K562 (cell line): ENCODE data around the gene FAM111B. TPM values are rescaled to one million over a fixed set of nuclear protein-coding genes. Genes with fewer than 3 reads are reported as not detected.

Source experiments
- ATAC-seq: fragments of 200-7000 bp; cut with Tn5 transposase; 3 replicates; pipeline ENCODE4 v1.9.1; 2020; ENCODE audit warnings: moderate library complexity
- BruUV-seq: library from RNA; stranded (reverse); fragments of 400-500 nt; replicated peaks from 2 replicates; lab custom pipeline; 2021; lab: Mats Ljungman, UMichigan
- CTCF ChIA-PET: fragments of 300-600 bp; formaldehyde crosslinking; extraction: SDS; loops from one replicate; lab custom pipeline; 2021; ENCODE audit warnings: low intra/inter-chr PET ratio; lab: Yijun Ruan, JAX
- POLR2A ChIA-PET: fragments of 300-600, 350-650 bp; sonication (Branson Sonifier 250); formaldehyde crosslinking; extraction: SDS; loops from one replicate; lab custom pipeline; 2021; ENCODE audit warnings: antibody characterized with exemption, inconsistent platforms; lab: Yijun Ruan, JAX
- DNase-seq, 4 experiments: peaks; one replicate each; pipeline versions ENCODE4 v3.0.0 to v3.0.0-alpha.2; 2011 to 2018; ENCODE audit warnings: low spot score in 3 of 4, mixed read lengths in 3 of 4; ENCODE audit errors: extremely low read depth in 1 of 4
- FAIRE-seq: peaks from 2 replicates; lab custom pipeline; 2011; peaks lifted over from hg19 to GRCh38; lab: Jason Lieb, UNC
- H2AFZ ChIP-seq: 2 replicates; pipeline ENCODE4 v1.6.0; 2011; ENCODE audit warnings: low read depth, low read length, control low read depth, inconsistent platforms
- H3K27ac ChIP-seq: fragments of 200-600 bp; 3 replicates; pipeline ENCODE4 v1.8.0; 2011; ENCODE audit warnings: low read depth, mild to moderate bottlenecking, control low read depth, inconsistent platforms, low read length, moderate library complexity, mixed read lengths; ENCODE audit errors: extremely low read depth
- H3K27me3 ChIP-seq, 2 experiments: fragments of 300-600 bp in 1 of 2; 2 replicates in 1 of 2; 3 replicates in 1 of 2; pipeline versions ENCODE4 v1.6.0 to v1.8.0; 2011; ENCODE audit warnings: inconsistent platforms in 2 of 2, low read length in 2 of 2, mild to moderate bottlenecking in 1 of 2, mixed read lengths in 1 of 2, moderate library complexity in 1 of 2; ENCODE audit not compliant: control insufficient read depth in 2 of 2, insufficient read depth in 2 of 2
- H3K36me3 ChIP-seq: fragments of 300-600 bp; 3 replicates; pipeline ENCODE4 v1.8.0; 2011; ENCODE audit warnings: mild to moderate bottlenecking, low read length, inconsistent platforms; ENCODE audit not compliant: control insufficient read depth, insufficient read depth
- H3K4me1 ChIP-seq, 2 experiments: fragments of 200-600 bp in 1 of 2; replicated peaks in 1 of 2; 2 replicates in 1 of 2; 3 replicates in 1 of 2; pipeline versions ENCODE4 v1.5.1 to v1.8.0; 2011; ENCODE audit warnings: inconsistent platforms in 2 of 2, low read length in 2 of 2, mild to moderate bottlenecking in 1 of 2, mixed read lengths in 1 of 2, moderate library complexity in 1 of 2; ENCODE audit not compliant: control insufficient read depth in 2 of 2, insufficient read depth in 2 of 2
- H3K4me2 ChIP-seq: 2 replicates; pipeline ENCODE4 v1.6.1; 2011; ENCODE audit warnings: low read length, control low read depth, inconsistent platforms, mixed read lengths; ENCODE audit not compliant: insufficient read depth
- H3K4me3 ChIP-seq: fragments of 200-600 bp; sonication (generic), shearing (Covaris generic); 2 replicates; pipeline ENCODE4 v1.5.1; 2016; ENCODE audit warnings: control low read depth, inconsistent platforms
- H3K79me2 ChIP-seq: fragments of 200-600 bp; 3 replicates; pipeline ENCODE4 v1.8.0; 2011; ENCODE audit warnings: low read length, inconsistent platforms; ENCODE audit not compliant: control insufficient read depth, insufficient read depth
- H3K9ac ChIP-seq, 2 experiments: 2 replicates each; pipeline versions ENCODE4 v1.6.0 to v1.6.1; 2011; ENCODE audit warnings: low read depth in 2 of 2, low read length in 2 of 2, control low read depth in 1 of 2, inconsistent platforms in 1 of 2, mild to moderate bottlenecking in 1 of 2, mixed read lengths in 1 of 2; ENCODE audit not compliant: insufficient read depth in 1 of 2
- H3K9me1 ChIP-seq: one replicate; pipeline ENCODE4 v1.6.0; 2011; ENCODE audit warnings: inconsistent platforms, mild to moderate bottlenecking, low read length, moderate library complexity; ENCODE audit not compliant: control insufficient read depth, insufficient read depth
- H3K9me3 ChIP-seq: replicated peaks from 2 replicates; pipeline ENCODE4 v1.5.1; 2011; ENCODE audit warnings: low read depth, low read length, inconsistent platforms; ENCODE audit not compliant: control insufficient read depth, insufficient read depth
- H4K20me1 ChIP-seq: replicated peaks from 2 replicates; pipeline ENCODE4 v1.6.1; 2011; ENCODE audit warnings: low read length, inconsistent platforms, mixed read lengths; ENCODE audit not compliant: control insufficient read depth, insufficient read depth
- C11orf30 ChIP-seq: fragments of 450-650 bp; IDR thresholded peaks from 2 replicates; pipeline ENCODE4 v1.6.1; 2016; ENCODE audit warnings: low read depth, mild to moderate bottlenecking
- MAFF ChIP-seq: IDR thresholded peaks from 2 replicates; pipeline ENCODE4 v1.6.1; 2012; ENCODE audit warnings: low read length, improper control_type of control experiment
- MAFG ChIP-seq: fragments of 450-650 bp; conservative IDR thresholded peaks from 2 replicates; pipeline ENCODE4 v1.6.1; 2016; ENCODE audit warnings: missing genetic modification characterization, missing compliant biosample characterization
- MAFK ChIP-seq: IDR thresholded peaks from 2 replicates; pipeline ENCODE4 v1.6.1; 2011; ENCODE audit warnings: low read length, improper control_type of control experiment
- TFAM ChIP-seq: fragments of 250-450 bp; sonication (Bioruptor Pico); conservative IDR thresholded peaks from 2 replicates; pipeline ENCODE4 v1.5.0; 2021; ENCODE audit warnings: mild to moderate bottlenecking, moderate library complexity
- ZNF316 ChIP-seq: fragments of 450-650 bp; IDR thresholded peaks from 2 replicates; pipeline ENCODE4 v1.6.1; 2016
- in situ Hi-C: fragments of 300-500 bp; cut with MboI; formaldehyde crosslinking; loops from 4 replicates; pipeline ENCODE4 v1.15.0; 2018; ENCODE audit warnings: inconsistent platforms, mixed read lengths
- intact Hi-C: fragments of 100-400 bp; cut with micrococcal nuclease; formaldehyde crosslinking; loops from 2 replicates; pipeline ENCODE4 v1.14.2; 2022
- polyA plus RNA-seq, 8 experiments: library from polyadenylated mRNA; depleted of rRNA in 4 of 8; stranded (reverse) in 5 of 8; unstranded in 3 of 8; fragments of >200 nt; fragmentation: Nextera tagmentation in 2 of 8; fragmentation: Illumina TruSeq in 1 of 8; extraction: Ambion mirVana in 2 of 8; extraction: Trizol in 1 of 8; gene quantifications; 2 replicates each; pipeline versions ENCODE4 v1.2.1 to v1.2.3, GENCODE V29; 2011 to 2014; ENCODE audit warnings: inconsistent platforms in 1 of 8, missing spikeins in 1 of 8
- total RNA-seq, 7 experiments: library from RNA; depleted of rRNA in 6 of 7; stranded (reverse); fragments of >200 nt in 6 of 7; fragmentation: Illumina TruSeq in 2 of 7; extraction: Trizol in 2 of 7; gene quantifications; 2 replicates each; pipeline versions ENCODE4 v1.2.1 to v1.2.3, GENCODE V29; 2011 to 2021; ENCODE audit warnings: low replicate concordance in 1 of 7
- TF ChIP-seq, protein P1 (sequence below), 2 experiments: fragments of 450-650 bp; IDR thresholded peaks; 2 replicates each; pipeline ENCODE4 v1.6.1; 2016

The FAM111B gene
- total and polyA plus RNA-seq, 9 of the 15 experiments (the other 6 are each of a cell fraction or from before 2014, with no cell fraction given) = 0.01 to 0.33 (median 0.06) TPM; not detected in 5

DNA sequence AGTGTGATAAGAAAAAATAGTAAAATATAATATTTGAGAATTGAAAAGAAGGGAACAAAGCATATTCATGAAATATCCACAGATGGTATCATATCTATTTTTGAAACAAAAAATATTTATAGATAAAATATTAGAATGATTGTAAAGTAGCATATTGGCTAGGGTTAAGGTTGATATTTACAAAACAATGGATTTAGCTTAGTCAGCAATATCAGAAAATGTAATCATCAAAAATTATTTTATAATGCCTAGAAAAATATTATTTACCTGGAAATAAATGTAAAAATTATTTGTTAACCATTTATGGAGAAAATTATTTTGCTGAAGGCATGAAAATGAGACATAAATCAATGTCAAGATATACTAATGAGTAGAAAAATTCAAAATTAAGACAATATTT is 12.8 kb downstream of the FAM111B start:
- Histone ChIP-seq H3K9me3 (no peaks in the 10 kb centered on the region), H3K79me2 (no peaks in the 10 kb centered on the region), H3K27me3 (no peaks in the 10 kb centered on the region), H3K4me3 (no peak overlapping the region), H3K36me3 (no peaks in the 10 kb centered on the region), H3K9me1 (no peaks in the 10 kb centered on the region), H3K9ac (no peak overlapping the region), H4K20me1 (no peaks in the 10 kb centered on the region), H3K27ac (no peak overlapping the region), H3K4me1 (no peaks in the 10 kb centered on the region), H3K4me2 (no peak overlapping the region), H2AFZ (no peak overlapping the region)
- ATAC-seq = no peak
- CTCF ChIA-PET = no interaction called here
- POLR2A ChIA-PET = no interaction called here
- in situ Hi-C loops (no loop called here), intact Hi-C loops (no loop called here)
- FAIRE-seq = no peak
- no TSS peak for BruUV-seq
- no peak for DNase-seq
- no peak for TF ChIP-seq TFAM
- TF ChIP-seq C11orf30 = peak; percentile 84
- TF ChIP-seq, protein P1, sequence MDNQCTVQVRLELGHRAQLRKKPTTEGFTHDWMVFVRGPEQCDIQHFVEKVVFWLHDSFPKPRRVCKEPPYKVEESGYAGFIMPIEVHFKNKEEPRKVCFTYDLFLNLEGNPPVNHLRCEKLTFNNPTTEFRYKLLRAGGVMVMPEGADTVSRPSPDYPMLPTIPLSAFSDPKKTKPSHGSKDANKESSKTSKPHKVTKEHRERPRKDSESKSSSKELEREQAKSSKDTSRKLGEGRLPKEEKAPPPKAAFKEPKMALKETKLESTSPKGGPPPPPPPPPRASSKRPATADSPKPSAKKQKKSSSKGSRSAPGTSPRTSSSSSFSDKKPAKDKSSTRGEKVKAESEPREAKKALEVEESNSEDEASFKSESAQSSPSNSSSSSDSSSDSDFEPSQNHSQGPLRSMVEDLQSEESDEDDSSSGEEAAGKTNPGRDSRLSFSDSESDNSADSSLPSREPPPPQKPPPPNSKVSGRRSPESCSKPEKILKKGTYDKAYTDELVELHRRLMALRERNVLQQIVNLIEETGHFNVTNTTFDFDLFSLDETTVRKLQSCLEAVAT (IDR thresholded peaks at IDR 0.05) = no peak
- TF ChIP-seq MAFK = peak; percentile 97
- TF ChIP-seq MAFF = peak; percentile 88; the same call in 1 of the 2 replicates
- TF ChIP-seq ZNF316 = peak; percentile 94
- TF ChIP-seq MAFG (tag) = peak; percentile 86
